Measurements from ENCODE around the gene GSK3B.

The GSK3B gene

GRCh38 chr3:120033596-120033995 lies 60.7 kb downstream of the GSK3B start:
- TF ChIP-seq, protein P1, sequence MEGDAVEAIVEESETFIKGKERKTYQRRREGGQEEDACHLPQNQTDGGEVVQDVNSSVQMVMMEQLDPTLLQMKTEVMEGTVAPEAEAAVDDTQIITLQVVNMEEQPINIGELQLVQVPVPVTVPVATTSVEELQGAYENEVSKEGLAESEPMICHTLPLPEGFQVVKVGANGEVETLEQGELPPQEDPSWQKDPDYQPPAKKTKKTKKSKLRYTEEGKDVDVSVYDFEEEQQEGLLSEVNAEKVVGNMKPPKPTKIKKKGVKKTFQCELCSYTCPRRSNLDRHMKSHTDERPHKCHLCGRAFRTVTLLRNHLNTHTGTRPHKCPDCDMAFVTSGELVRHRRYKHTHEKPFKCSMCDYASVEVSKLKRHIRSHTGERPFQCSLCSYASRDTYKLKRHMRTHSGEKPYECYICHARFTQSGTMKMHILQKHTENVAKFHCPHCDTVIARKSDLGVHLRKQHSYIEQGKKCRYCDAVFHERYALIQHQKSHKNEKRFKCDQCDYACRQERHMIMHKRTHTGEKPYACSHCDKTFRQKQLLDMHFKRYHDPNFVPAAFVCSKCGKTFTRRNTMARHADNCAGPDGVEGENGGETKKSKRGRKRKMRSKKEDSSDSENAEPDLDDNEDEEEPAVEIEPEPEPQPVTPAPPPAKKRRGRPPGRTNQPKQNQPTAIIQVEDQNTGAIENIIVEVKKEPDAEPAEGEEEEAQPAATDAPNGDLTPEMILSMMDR (IDR thresholded peaks at IDR 0.05; ENCODE audit: low read length, missing control alignments): no peak
- DNase-seq (ENCODE audit: low read depth): no peak
- no peak overlapping the region for H3K4me3 ChIP-seq (replicated peaks; ENCODE audit: low read depth, low read length)

- H3K4me3 ChIP-seq (replicated peaks; ENCODE audit: low read depth, low read length): no peak overlapping the region
- DNase-seq (ENCODE audit: low read depth): no peak
- TF ChIP-seq, protein P1 (IDR thresholded peaks at IDR 0.05; ENCODE audit: low read length, missing control alignments): no peak
Measured at GRCh38 chr3:120031561-120031960, 62.7 kb downstream of the GSK3B start.

DNA sequence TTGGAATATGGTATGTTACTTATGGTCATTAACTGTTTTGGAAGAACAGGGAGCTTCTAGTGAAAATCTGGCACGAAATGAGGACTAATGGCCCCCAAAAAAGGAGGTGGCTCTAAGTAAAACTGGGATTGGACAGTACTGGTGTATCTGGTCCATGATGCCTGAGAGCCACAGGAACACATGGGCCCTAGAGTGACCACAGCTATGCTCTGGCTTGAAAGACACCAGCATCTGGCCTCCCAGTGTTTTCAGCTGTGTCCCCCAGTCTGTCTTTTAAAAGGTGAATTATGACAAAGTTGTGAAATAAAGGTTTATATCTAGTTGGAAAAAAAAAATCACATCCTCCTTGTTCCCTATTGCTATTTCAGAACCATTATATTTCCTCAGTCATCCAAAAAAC lies 64.5 kb downstream of the GSK3B start:
- H3K4me3 ChIP-seq (replicated peaks; ENCODE audit: low read depth, low read length): no peak overlapping the region
- TF ChIP-seq, protein P1 (IDR thresholded peaks at IDR 0.05; ENCODE audit: low read length, missing control alignments): no peak
- DNase-seq (ENCODE audit: low read depth): no peak

DNA sequence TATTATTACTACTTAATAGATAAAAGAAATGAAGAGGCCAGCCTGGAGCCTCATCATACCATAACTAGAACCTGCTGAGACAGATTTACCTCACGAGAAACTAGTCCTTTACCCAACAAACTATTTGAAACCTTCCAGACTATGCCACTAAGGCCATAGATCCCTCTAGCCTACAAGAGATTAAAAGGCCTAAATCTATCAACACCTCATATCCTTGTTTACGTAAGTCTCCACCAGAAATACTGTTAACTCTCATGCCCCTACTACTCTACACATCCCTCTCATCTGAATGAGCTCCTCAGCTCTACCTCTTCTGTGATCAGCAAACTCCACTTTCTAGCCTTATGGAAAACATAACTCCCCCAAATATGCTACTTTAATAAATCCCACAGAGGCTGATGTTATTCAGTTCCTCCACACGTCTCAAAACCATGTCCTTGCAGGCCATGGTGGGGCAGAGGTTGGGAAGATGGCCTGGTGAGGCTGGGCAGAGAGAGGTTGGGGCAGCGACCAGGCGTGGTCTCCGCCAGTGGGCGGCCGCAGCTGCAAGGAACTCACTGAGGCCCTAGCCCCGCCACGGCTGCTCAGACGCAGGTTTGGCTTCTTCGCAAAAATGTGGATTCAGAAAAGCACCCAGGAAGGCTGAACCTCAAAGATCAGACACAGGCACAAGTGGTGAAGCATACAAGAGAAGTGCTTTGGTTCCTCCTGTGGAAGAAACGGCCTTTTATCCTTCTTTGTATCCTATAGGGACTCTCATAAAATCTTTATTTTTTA lies 65.8 kb downstream of the GSK3B start:
- no peak for DNase-seq (ENCODE audit: low read depth)
- no peak overlapping the region for H3K4me3 ChIP-seq (replicated peaks; ENCODE audit: low read depth, low read length)
- TF ChIP-seq, protein P1 (IDR thresholded peaks at IDR 0.05; ENCODE audit: low read length, missing control alignments): no peak

DNA sequence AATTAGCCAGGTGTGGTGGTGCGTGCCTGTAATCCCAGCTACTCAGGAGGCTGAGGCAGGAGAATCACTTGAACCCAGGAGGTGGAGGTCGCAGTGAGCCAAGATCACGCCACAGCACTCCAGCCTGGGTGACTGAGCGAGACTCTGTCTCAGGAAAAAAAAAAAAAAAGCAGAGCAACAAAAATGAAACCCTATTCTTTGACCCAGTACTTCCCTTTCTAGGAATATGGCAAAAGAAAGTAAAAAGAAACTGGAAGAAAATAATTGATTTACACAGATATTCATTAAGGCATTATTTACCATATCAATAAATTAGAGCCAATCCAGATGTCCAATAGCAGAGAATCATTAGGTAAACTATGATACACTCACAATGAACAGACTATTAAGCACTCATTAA lies 67.0 kb downstream of the GSK3B start:
- no peak for DNase-seq (ENCODE audit: low read depth)
- H3K4me3 ChIP-seq (replicated peaks; ENCODE audit: low read depth, low read length): no peak overlapping the region
- TF ChIP-seq, protein P1 (IDR thresholded peaks at IDR 0.05; ENCODE audit: low read length, missing control alignments): no peak

- no peak for DNase-seq (ENCODE audit: low read depth)
- H3K4me3 ChIP-seq (replicated peaks; ENCODE audit: low read depth, low read length): no peak overlapping the region
- TF ChIP-seq, protein P1 (IDR thresholded peaks at IDR 0.05; ENCODE audit: low read length, missing control alignments): no peak
Measured at GRCh38 chr3:120025520-120025919, 68.7 kb downstream of the GSK3B start.

- DNase-seq (ENCODE audit: low read depth): no peak
- TF ChIP-seq, protein P1 (IDR thresholded peaks at IDR 0.05; ENCODE audit: low read length, missing control alignments): no peak
Measured at GRCh38 chr3:120024103-120024502, 70.1 kb downstream of the GSK3B start.

More at GRCh38 chr3:120024103-120024502, 70.1 kb downstream of the GSK3B start:
- H3K4me3 ChIP-seq (replicated peaks; ENCODE audit: low read depth, low read length): no peak overlapping the region
